ENCODE data around the gene NR3C2.

DNA sequence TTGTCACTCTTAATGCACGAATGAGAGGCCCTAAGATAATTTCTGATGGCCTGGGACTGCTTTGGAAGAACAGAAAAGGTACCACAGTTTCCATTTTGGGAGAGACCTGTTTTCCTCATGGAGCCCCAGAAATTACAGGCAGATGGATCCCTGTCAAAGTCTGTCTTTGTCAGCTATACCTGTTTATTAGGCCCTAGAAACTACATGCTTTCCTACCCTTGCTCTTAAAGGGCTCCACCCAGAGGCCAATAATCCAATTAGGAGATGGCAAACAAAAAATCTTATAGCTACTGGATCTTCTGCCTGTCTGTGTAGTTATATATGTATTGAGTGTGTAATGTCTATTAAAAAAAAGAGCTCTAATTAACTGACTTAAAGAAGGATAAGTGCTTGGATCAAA is 141.3 kb downstream of the NR3C2 start:
- TF ChIP-seq CTCF (IDR thresholded peaks at IDR 0.05) (no peak), POLR2A (IDR thresholded peaks at IDR 0.05) (no peak), POLR2AphosphoS5 (IDR thresholded peaks at IDR 0.05) (no peak)

Measured in prostate gland (tissue), 2 donors.